Karpas-422 (cell line): ENCODE data around the gene EOLA2. TPM values are rescaled to one million over a fixed set of nuclear protein-coding genes. Genes with fewer than 3 reads are reported as not detected.
A peak's percentile ranks its signal among the peaks of the same experiment; 100 is the strongest.
"Not testable (repeated sequence)": the region's sequence is repeated elsewhere in the genome, so short reads cannot be mapped to it uniquely, and the experiment has no call there.

Source experiments
- DNase-seq: peaks from one replicate; pipeline ENCODE4 v3.0.0-alpha.2; 2015
- H2AFZ ChIP-seq: fragments of 200-600 bp; sonication (generic); 2 replicates; pipeline ENCODE4 v1.6.1; 2014; ENCODE audit warnings: antibody characterized with exemption, low read length, mixed read lengths
- H3K27ac ChIP-seq: fragments of 200-600 bp; sonication (generic); 2 replicates; pipeline ENCODE4 v1.5.1; 2014; ENCODE audit warnings: mild to moderate bottlenecking, low read length, moderate library complexity
- H3K27me3 ChIP-seq: fragments of 200-600 bp; sonication (generic); 2 replicates; pipeline ENCODE4 v1.6.1; 2014; ENCODE audit warnings: low read length, mixed read lengths
- H3K36me3 ChIP-seq: fragments of 200-600 bp; sonication (generic); 2 replicates; pipeline ENCODE4 v1.6.1; 2014; ENCODE audit warnings: low read length, mixed read lengths; ENCODE audit not compliant: insufficient read depth
- H3K4me1 ChIP-seq: fragments of 200-600 bp; sonication (generic); 2 replicates; pipeline ENCODE4 v1.6.1; 2014; ENCODE audit warnings: mild to moderate bottlenecking, low read length, mixed read lengths
- H3K4me2 ChIP-seq: fragments of 200-600 bp; sonication (generic); 2 replicates; pipeline ENCODE4 v1.6.1; 2014; ENCODE audit warnings: low read length, low read depth, mild to moderate bottlenecking; ENCODE audit not compliant: poor library complexity, severe bottlenecking
- H3K4me3 ChIP-seq: fragments of 200-600 bp; sonication (generic); 2 replicates; pipeline ENCODE4 v1.5.1; 2014; ENCODE audit warnings: mild to moderate bottlenecking, antibody characterized with exemption, low read length, mixed read lengths
- H3K79me2 ChIP-seq: fragments of 200-600 bp; sonication (generic); 2 replicates; pipeline ENCODE4 v1.6.1; 2014; ENCODE audit warnings: mild to moderate bottlenecking, low read length, mixed read lengths
- H3K9ac ChIP-seq: fragments of 200-600 bp; sonication (generic); 2 replicates; pipeline ENCODE4 v1.6.0; 2014; ENCODE audit warnings: low read length
- H3K9me2 ChIP-seq: fragments of 200-600 bp; sonication (generic), shearing (Covaris generic); replicated peaks from 2 replicates; pipeline ENCODE4 v1.6.0; 2014; ENCODE audit warnings: mild to moderate bottlenecking, low read length, moderate library complexity; ENCODE audit not compliant: insufficient read depth
- H3K9me3 ChIP-seq: fragments of 300-700, 200-600 bp; sonication (generic); 2 replicates; pipeline ENCODE4 v1.6.1; 2014; ENCODE audit warnings: low read length, mixed read lengths
- H4K20me1 ChIP-seq: fragments of 200-600 bp; sonication (generic); 2 replicates; pipeline ENCODE4 v1.6.1; 2014; ENCODE audit warnings: mild to moderate bottlenecking, antibody characterized with exemption, low read length, low read depth; ENCODE audit not compliant: insufficient read depth
- total RNA-seq: library from RNA; depleted of rRNA; stranded (reverse); fragments of >200 nt; shearing (Covaris generic); gene quantifications from 2 replicates; pipeline ENCODE4 v1.2.3, GENCODE V29; 2014; ENCODE audit warnings: low replicate concordance

Gene EOLA2
- total RNA-seq, 1 experiment from 2014 or later: 30.3 TPM

GRCh38 chrX:149950681-149951080 lies 12.4 kb upstream of the EOLA2 start:
- Histone ChIP-seq H3K4me1 (peaks cover 2% of the 10 kb centered on the region), H2AFZ (no peak overlapping the region), H3K9ac (no peak overlapping the region), H4K20me1 (no peaks in the 10 kb centered on the region), H3K27me3 (no peaks in the 10 kb centered on the region), H3K9me3 (no peaks in the 10 kb centered on the region), H3K9me2 (no peaks in the 10 kb centered on the region), H3K4me3 (no peak overlapping the region), H3K36me3 (no peaks in the 10 kb centered on the region), H3K79me2 (no peaks in the 10 kb centered on the region), H3K27ac (no peak overlapping the region), H3K4me2 (no peak overlapping the region)
- DNase-seq: peak; percentile 66

GRCh38 chrX:149949743-149950436 lies 11.6 kb upstream of the EOLA2 start:
- Histone ChIP-seq H3K36me3 (no peaks in the 10 kb centered on the region), H3K9ac (no peak overlapping the region)

GRCh38 chrX:149948016-149948415 lies 9.7 kb upstream of the EOLA2 start:
- H3K79me2 ChIP-seq: no peaks in the 10 kb centered on the region
- H3K9ac ChIP-seq: no peak overlapping the region
- no peaks in the 10 kb centered on the region for H4K20me1 ChIP-seq
- no peak overlapping the region for H3K27ac ChIP-seq
- H2AFZ ChIP-seq: no peak overlapping the region
- H3K9me2 ChIP-seq: no peaks in the 10 kb centered on the region
- no peak overlapping the region for H3K4me3 ChIP-seq
- H3K9me3 ChIP-seq: no peaks in the 10 kb centered on the region
- H3K36me3 ChIP-seq: no peaks in the 10 kb centered on the region
- no peaks in the 10 kb centered on the region for H3K4me1 ChIP-seq
- no peak overlapping the region for H3K4me2 ChIP-seq
- H3K27me3 ChIP-seq: no peaks in the 10 kb centered on the region
- no peak for DNase-seq

More at GRCh38 chrX:149949743-149950436, 11.6 kb upstream of the EOLA2 start:
- Histone ChIP-seq H3K9me3 (no peaks in the 10 kb centered on the region), H3K27me3 (no peaks in the 10 kb centered on the region), H3K4me3 (no peak overlapping the region), H3K4me1 (no peaks in the 10 kb centered on the region), H3K4me2 (no peak overlapping the region), H4K20me1 (no peaks in the 10 kb centered on the region), H3K27ac (no peak overlapping the region), H3K79me2 (no peaks in the 10 kb centered on the region), H3K9me2 (no peaks in the 10 kb centered on the region), H2AFZ (no peak overlapping the region)
- DNase-seq: no peak

GRCh38 chrX:149946932-149947331 lies 8.6 kb upstream of the EOLA2 start:
- not testable (repeated sequence) for H3K9me3 ChIP-seq, H2AFZ ChIP-seq, H3K4me1 ChIP-seq, H3K4me3 ChIP-seq, H4K20me1 ChIP-seq, H3K9ac ChIP-seq, H3K9me2 ChIP-seq, H3K27me3 ChIP-seq, H3K27ac ChIP-seq, H3K4me2 ChIP-seq, H3K36me3 ChIP-seq, H3K79me2 ChIP-seq, DNase-seq

GRCh38 chrX:149945820-149946219 lies 7.5 kb upstream of the EOLA2 start:
- not testable (repeated sequence) for H3K27me3 ChIP-seq, H3K79me2 ChIP-seq, H3K9ac ChIP-seq, H3K9me2 ChIP-seq, H3K36me3 ChIP-seq, H3K9me3 ChIP-seq, H3K4me2 ChIP-seq, H3K4me3 ChIP-seq, H3K4me1 ChIP-seq, DNase-seq, H2AFZ ChIP-seq, H4K20me1 ChIP-seq, H3K27ac ChIP-seq

GRCh38 chrX:149945087-149945670 lies 6.9 kb upstream of the EOLA2 start:
- not testable (repeated sequence) for H3K9me3 ChIP-seq, DNase-seq, H3K9me2 ChIP-seq, H3K4me2 ChIP-seq, H3K4me1 ChIP-seq, H3K27ac ChIP-seq, H4K20me1 ChIP-seq, H3K9ac ChIP-seq, H3K36me3 ChIP-seq, H3K4me3 ChIP-seq, H3K79me2 ChIP-seq, H3K27me3 ChIP-seq, H2AFZ ChIP-seq

- DNase-seq, H3K4me1 ChIP-seq, H2AFZ ChIP-seq, H3K9me3 ChIP-seq, H3K9me2 ChIP-seq, H3K27ac ChIP-seq, H3K27me3 ChIP-seq, H4K20me1 ChIP-seq, H3K36me3 ChIP-seq: not testable (repeated sequence)
- peaks cover 11% of the 10 kb centered on the region for H3K79me2 ChIP-seq
- peak overlapping the region; percentile 45 for H3K4me2 ChIP-seq
- peak overlapping the region; percentile 56; the same call in 1 of the 2 replicates for H3K4me3 ChIP-seq
- peak overlapping the region; percentile 52 for H3K9ac ChIP-seq
Measured at GRCh38 chrX:149940674-149941024, 2.4 kb upstream of the EOLA2 start.

GRCh38 chrX:149939905-149940673 lies 1.8 kb upstream of the EOLA2 start:
- Histone ChIP-seq H3K4me2 (peak overlapping the region; percentile 76), H2AFZ (no peak overlapping the region), H3K36me3 (no peaks in the 10 kb centered on the region), H3K27me3 (no peaks in the 10 kb centered on the region), H3K4me1 (peaks cover 2% of the 10 kb centered on the region; the same call in 1 of the 2 replicates), H3K79me2 (peaks cover 11% of the 10 kb centered on the region), H3K9ac (peak overlapping the region; percentile 65), H3K9me2 (no peaks in the 10 kb centered on the region), H3K9me3 (no peaks in the 10 kb centered on the region), H3K4me3 (peak overlapping the region; percentile 69), H4K20me1 (no peaks in the 10 kb centered on the region), H3K27ac (peak overlapping the region; percentile 66)
- peak; percentile 96 for DNase-seq
